GM21717 (cell line): Measurements from ENCODE around the gene RPS15.
A peak's percentile ranks its signal among the peaks of the same experiment; 100 is the strongest.
"Not testable (repeated sequence)": the region's sequence is repeated elsewhere in the genome, so short reads cannot be mapped to it uniquely, and the experiment has no call there.

Source experiments
- ATAC-seq: cut with Tn5 transposase; IDR thresholded peaks from one replicate; pipeline ENCODE4 v1.9.1; 2021; ENCODE audit warnings: mild to moderate bottlenecking, moderate library complexity; ENCODE audit not compliant: unreplicated experiment

RPS15 gene

GRCh38 chr19:1433119-1434039, 4.8 kb upstream of the RPS15 start:
- no peak for ATAC-seq

GRCh38 chr19:1434040-1434366, 4.2 kb upstream of the RPS15 start:
- ATAC-seq = no peak

- no peak for ATAC-seq
Observed at GRCh38 chr19:1434577-1435060, 3.6 kb upstream of the RPS15 start.

GRCh38 chr19:1435378-1435989, 2.7 kb upstream of the RPS15 start:
- ATAC-seq = no peak

- ATAC-seq = no peak
Observed at GRCh38 chr19:1437609-1438008, 587 bp upstream of the RPS15 start.

- no peak for ATAC-seq
Observed at GRCh38 chr19:1438933-1439354, 748 bp downstream of the RPS15 start.

- ATAC-seq = not testable (repeated sequence)
Observed at GRCh38 chr19:1439525-1440417, 1.6 kb downstream of the RPS15 start.

GRCh38 chr19:1440418-1440801, 2.2 kb downstream of the RPS15 start:
- no peak for ATAC-seq

GRCh38 chr19:1441022-1441426, 2.8 kb downstream of the RPS15 start:
- no peak for ATAC-seq

- ATAC-seq = no peak
Observed at GRCh38 chr19:1441677-1442438, 3.7 kb downstream of the RPS15 start.

- peak; percentile 61 for ATAC-seq
Observed at GRCh38 chr19:1445185-1445931, 7.2 kb downstream of the RPS15 start.

- ATAC-seq = no peak
Observed at GRCh38 chr19:1445932-1446712, 7.9 kb downstream of the RPS15 start.

- ATAC-seq = no peak
Observed at GRCh38 chr19:1446713-1447481, 8.7 kb downstream of the RPS15 start.

- ATAC-seq = no peak
Observed at GRCh38 chr19:1447504-1447903, 9.3 kb downstream of the RPS15 start.

- ATAC-seq = no peak
Observed at GRCh38 chr19:1447944-1448343, 9.7 kb downstream of the RPS15 start.

- no peak for ATAC-seq
Observed at GRCh38 chr19:1449467-1450442, 11.6 kb downstream of the RPS15 start, which contains the start of gene APC2. Gene APC2, plus strand, starts transcription at chr19:1450121. Its CDS starts 2,881 bp downstream, at chr19:1453002.
